Skin epidermis (tissue), 12 donors: Measurements from ENCODE around the gene BRSK2.
"Not testable (repeated sequence)": the region's sequence is repeated elsewhere in the genome, so short reads cannot be mapped to it uniquely, and the experiment has no call there.

Experiments used
- H3K27ac ChIP-seq, 21 experiments: fragments of 200-600 bp; sonication (generic) in 11 of 21; one replicate each; pipeline ENCODE4 v1.5.0; 2020; ENCODE audit warnings: mild to moderate bottlenecking in 3 of 21, inconsistent platforms in 2 of 21, moderate library complexity in 2 of 21
- H3K4me3 ChIP-seq, 7 experiments: fragments of 200-600 bp; sonication (generic) in 2 of 7; one replicate each; pipeline ENCODE4 v1.5.0; 2020; ENCODE audit warnings: inconsistent platforms in 2 of 7, mild to moderate bottlenecking in 2 of 7, moderate library complexity in 1 of 7

The BRSK2 gene

DNA sequence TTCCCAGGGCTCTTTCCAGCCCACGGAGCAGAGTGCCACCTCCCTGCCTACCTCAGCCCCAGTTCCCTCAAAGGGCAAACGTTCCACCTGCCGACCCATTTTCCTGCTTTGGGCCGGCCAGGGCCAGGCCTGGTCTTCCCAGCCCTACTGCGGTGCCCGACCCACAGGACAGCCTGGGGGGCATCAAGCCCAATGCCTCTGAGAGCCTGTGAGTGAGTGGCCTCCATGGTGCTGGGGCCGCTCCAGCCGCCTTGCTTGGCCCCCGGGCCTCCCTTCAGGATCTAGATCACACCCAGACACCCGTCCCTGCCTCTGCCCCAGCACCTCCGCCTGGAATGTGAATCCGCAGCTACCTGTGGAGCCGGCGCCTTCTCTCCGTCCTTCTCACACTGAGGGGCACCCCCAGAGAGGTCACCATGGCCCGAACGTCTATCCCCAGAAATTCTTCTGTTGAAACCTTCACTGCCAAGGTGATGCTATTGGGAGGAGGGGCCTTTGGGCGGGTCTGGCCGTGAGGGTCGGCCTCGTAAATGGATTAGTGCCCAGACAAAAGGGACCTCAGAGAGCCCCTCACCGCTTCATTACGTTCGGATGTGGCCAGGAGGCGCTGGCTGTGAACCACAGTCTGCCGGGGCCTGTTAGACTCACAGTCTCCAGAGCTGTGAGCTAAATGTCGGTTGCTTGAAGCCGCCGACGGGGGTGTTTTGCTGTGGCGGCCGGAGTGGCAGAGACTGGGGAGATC, 36.2 kb upstream of the BRSK2 start:
- Histone ChIP-seq H3K4me3 (no peak overlapping the region), H3K27ac (no peak overlapping the region)

DNA sequence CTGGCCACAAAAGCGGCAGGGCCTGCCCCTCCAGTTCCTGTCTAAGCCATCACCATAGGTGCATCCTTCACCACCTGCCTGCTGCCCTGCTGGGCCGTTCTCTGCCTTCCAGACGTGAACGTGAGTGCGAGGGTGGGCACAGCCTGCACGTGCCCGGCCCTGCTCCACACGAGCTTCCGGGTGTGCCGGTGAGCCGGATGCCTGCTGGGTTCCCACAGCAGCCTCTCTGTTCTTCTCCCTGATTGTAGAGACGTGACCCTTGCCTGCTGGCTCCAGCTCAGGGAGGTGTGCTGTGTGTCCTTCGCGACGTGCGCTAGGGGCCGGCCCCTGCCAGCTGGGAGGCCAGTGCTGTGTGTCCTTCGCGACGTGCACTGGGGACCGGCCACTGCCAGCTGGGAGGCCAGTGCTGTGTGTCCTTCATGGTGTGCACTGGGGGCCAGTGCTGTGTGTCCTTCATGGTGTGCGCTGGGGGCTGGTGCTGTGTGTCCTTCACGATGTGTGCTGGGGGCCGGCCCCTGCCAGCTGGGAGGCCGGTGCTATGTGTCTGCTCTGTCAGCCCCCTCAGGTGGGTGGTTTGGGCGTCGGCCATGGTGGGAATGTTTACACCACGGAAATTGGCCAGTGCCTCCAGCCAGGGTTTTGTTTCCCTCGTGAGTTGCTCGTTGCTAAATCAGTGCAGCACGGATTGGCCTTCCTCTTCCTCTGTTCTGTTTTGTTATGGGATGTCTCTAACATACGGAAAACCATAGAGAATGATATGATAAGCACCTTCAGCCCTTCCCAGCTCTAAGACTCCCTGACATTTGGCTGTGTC, 35.4 kb upstream of the BRSK2 start:
- H3K27ac ChIP-seq, result no peak overlapping the region

GRCh38 chr11:1356007-1356435, 33.7 kb upstream of the BRSK2 start:
- no peak overlapping the region for H3K4me3 ChIP-seq
- H3K27ac ChIP-seq, result no peak overlapping the region

More for the DNA sequence above, 35.4 kb upstream of the BRSK2 start:
- H3K4me3 ChIP-seq, result no peak overlapping the region

DNA sequence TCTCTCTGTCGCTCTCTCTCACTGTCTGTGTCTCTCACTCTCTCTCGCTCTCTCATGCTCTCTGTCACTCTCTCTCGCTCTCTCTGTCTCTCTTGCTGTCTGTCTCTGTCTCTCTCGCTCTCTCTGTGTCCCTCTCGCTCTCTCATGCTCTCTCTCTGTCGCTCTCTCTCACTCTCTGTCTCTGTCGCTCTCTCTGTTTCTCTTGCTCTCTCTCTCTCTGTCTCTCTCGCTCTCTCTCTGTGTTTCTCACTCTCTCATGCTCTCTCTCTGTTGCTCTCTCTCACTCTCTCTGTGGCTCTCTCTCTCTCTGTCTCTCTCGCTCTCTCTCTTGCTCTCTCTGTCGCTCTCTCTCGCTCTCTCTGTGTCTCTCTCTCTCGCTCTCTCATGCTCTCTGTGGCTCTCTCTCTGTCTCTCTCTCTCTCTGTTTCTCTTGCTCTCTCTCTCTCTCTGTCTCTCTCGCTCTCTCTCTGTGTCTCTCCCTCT, 33.2 kb upstream of the BRSK2 start:
- H3K4me3 ChIP-seq, result no peak overlapping the region
- no peak overlapping the region for H3K27ac ChIP-seq

DNA sequence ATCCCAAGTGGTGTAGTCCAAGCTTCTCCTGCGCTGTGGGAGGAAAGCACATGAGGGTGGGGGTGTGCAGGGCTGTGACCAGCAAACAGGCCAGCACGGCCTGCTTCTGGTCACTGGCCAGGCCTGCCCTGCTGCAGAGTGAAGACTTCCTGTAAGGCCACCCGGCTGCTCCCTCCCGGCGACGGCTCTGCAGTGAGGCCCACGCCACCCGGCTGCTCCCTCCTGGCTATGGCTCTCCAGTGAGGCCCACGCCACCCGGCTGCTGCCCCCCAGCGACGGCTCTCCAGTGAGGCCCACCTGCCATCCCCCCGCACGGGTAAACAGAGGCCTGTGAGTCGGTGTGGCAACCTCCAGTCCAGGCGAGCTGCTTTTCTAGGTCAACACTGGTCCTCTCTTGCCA, 31.4 kb upstream of the BRSK2 start:
- H3K27ac ChIP-seq, result no peak overlapping the region

DNA sequence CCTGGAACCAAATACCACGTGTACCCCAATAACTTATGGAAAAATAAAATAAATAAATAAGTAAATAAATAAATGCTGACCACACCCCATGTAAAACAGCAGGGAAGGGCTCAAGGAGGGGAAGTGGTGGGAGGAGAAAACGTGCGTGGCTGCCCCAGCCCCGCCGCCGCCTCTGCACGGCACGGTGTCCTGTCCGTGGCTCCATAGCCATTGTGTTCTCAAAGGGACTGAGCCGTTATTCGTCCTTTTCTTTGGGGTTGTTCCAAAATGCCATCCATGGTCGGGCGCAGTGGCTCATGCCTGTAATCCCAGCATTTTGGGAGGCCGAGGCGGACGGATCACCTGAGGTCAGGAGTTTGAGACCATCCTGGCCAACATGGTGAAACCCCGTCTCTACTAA, 30.8 kb upstream of the BRSK2 start:
- H3K27ac ChIP-seq, result not testable (repeated sequence)

More for the DNA sequence above, 31.4 kb upstream of the BRSK2 start:
- H3K4me3 ChIP-seq, result no peak overlapping the region

DNA sequence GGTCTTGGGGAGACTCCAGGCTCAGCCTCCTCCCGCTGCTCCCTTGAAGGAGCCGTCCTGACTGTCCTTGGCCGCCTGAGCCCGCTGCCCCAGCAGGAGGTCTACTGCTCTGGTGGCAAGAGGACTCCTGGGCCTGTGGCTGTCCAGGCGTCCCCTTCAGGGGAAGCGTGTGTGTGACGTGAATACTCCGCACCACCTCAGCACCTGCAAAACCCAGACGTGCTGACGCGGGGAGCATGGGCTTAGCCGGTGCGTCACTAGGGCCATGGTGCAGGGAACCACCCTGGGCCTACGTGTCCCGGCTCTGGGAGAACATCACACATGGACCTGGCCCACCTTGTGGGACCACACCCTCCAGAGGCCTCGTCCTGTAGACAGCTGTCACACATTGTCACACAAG, 30.2 kb upstream of the BRSK2 start:
- Histone ChIP-seq H3K4me3 (no peak overlapping the region), H3K27ac (no peak overlapping the region)

More for the DNA sequence above, 30.8 kb upstream of the BRSK2 start:
- not testable (repeated sequence) for H3K4me3 ChIP-seq

- no peak overlapping the region for H3K4me3 ChIP-seq
Observed at GRCh38 chr11:1360181-1360834, 29.4 kb upstream of the BRSK2 start.

GRCh38 chr11:1360835-1361357, 28.8 kb upstream of the BRSK2 start:
- no peak overlapping the region for H3K4me3 ChIP-seq
- no peak overlapping the region for H3K27ac ChIP-seq

More at GRCh38 chr11:1360181-1360834, 29.4 kb upstream of the BRSK2 start:
- H3K27ac ChIP-seq, result no peak overlapping the region

DNA sequence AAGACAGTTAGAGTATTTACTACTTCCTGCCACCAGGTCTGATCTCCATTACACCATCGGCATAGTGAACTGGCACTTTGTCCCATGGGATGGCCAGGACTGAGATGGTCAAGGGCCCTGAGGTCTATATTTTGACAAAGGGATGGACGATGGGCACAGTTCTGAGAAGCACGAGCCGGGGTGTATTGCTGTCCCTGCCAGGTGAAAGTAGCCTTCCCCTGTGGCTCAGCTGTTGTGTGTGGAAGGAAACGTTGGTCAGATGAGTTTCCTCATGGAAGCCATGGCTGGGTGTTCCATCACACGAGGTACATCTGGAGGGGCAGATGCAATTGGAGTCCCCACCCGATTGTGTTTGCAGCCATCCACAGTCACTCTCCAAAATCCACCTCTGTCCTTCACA, 27.9 kb upstream of the BRSK2 start:
- H3K27ac ChIP-seq, result no peak overlapping the region
- H3K4me3 ChIP-seq, result no peak overlapping the region

DNA sequence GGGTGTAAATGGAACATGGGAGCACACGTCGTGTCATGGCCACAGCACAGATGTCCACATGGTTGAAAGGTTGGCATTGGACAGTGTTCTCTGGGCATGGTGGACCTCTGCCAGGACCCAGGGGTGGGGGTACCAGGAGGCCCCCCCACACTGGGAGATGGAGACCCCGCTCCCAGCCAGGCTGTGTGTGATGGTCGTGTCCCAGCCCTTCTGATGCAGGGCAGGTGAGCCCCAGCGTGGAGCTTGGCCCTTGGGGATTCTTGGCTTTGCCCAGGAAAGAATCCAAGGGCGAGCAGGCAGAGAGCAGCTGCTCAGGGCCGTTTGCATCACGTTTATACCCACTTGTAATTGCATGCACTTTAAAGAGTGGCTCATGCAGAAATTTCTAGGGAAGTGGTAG, 22.0 kb upstream of the BRSK2 start:
- Histone ChIP-seq H3K4me3 (no peak overlapping the region), H3K27ac (no peak overlapping the region)

DNA sequence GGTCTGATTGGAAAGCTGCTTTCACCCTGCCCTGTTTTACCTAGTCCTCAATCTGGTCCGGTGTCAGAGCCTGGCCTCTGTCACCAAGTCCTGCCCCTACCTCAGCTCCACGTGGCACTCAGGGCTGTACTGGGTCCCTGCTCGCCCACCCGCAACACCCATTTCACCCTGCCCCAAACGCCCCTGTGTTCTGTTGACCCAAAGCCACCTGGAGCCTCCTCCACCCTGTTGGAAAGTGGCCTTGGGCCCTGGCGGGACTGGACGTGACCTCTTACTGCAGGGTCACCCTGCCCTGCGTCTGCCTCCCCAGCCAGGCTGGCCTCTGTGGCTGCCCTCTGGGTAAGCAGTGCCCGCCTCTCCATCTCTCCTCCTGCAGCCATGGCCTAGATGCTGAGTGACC, 21.5 kb upstream of the BRSK2 start:
- no peak overlapping the region for H3K27ac ChIP-seq
- H3K4me3 ChIP-seq, result no peak overlapping the region

DNA sequence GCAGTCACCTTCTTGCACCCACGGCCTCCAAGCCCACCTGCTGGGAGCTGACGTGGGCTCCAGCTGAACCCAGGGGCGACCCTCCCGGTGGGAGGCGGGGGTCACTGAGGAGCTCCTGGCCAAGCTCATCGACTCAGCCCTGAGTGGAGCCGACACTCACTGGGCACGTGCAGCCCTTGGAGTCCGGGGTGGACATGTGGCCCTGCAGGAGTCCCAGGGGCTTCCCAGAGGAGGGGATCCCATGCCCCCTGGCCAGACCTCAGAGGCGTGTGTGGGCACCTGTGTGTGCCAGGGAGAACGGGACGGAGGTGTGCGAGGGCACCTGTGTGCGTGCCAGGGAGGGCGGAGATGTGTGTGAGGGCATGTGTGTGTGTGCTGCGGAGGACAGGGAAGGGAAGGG, 20.8 kb upstream of the BRSK2 start:
- Histone ChIP-seq H3K27ac (no peak overlapping the region), H3K4me3 (no peak overlapping the region)

DNA sequence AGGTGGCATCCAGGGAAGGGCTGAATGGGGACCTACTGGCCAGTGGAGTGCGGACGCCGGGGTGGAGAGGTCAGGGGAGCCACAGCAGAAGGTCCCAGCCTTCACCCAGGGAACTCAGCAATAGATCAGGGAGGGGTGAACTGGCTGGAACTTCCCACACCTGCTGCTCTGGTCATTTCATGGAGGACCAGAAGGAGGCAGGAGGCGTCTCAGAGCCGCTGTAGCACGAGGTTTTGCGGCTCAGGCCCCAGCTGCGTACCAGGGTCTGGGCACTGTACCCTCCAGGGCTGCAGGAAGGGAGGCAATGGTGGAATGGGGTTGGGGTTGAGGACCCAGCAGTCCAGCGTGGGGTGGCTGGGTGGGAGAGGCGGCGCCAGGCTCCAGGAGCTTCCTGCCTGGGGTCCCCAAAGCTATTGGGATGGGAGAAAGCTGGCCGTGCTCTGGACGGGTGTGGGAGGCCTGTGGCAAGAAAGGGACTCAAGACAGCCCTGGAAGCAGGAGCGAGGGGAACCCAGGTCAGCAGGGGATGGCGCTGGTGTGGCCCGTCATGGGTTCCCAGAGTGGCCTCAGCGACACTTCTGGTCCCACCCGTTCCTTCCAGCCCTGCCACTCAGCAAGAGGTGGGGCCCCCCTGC, 20.2 kb upstream of the BRSK2 start:
- Histone ChIP-seq H3K4me3 (no peak overlapping the region), H3K27ac (no peak overlapping the region)

- H3K4me3 ChIP-seq, result no peak overlapping the region
Observed at GRCh38 chr11:1370186-1371025, 19.3 kb upstream of the BRSK2 start.

GRCh38 chr11:1371026-1371325, 18.8 kb upstream of the BRSK2 start:
- no peak overlapping the region for H3K4me3 ChIP-seq
- H3K27ac ChIP-seq, result no peak overlapping the region

More at GRCh38 chr11:1370186-1371025, 19.3 kb upstream of the BRSK2 start:
- H3K27ac ChIP-seq, result no peak overlapping the region

GRCh38 chr11:1371377-1371776, 18.4 kb upstream of the BRSK2 start:
- Histone ChIP-seq H3K4me3 (no peak overlapping the region), H3K27ac (no peak overlapping the region)

DNA sequence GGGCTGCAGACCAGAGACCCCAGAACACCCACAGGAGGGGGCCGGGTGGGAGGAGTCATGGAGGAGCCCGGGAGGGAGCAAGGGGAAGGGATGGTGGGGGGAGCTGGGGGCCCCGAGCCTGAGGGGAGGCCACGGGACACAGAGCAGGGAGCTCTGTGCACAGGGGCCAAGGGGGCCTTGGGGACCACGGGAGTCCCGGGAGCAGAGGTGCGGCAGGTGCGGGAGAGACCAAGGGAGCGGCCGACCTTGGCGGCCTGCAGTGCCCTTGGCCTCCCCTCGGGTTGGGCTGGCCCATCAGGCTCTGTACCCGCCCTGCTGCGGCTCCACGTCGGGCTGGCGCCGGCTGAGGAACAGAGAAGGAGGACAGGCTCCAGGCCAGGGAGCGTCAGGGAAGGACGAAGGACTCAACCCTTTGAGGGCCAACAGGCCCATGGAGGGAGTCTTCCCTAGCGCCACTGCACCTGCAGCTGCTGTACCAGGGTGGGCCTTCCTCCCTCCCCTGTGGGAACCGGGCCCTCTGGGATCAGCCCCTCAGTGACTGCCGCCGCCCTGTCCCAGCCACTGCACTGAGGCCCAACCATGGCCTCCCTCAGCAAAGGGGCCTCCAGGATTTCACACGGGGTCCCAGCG, 17.8 kb upstream of the BRSK2 start:
- H3K27ac ChIP-seq, result no peak overlapping the region
- no peak overlapping the region for H3K4me3 ChIP-seq

- Histone ChIP-seq H3K27ac (no peak overlapping the region), H3K4me3 (no peak overlapping the region)
Observed at GRCh38 chr11:1372660-1373059, 17.1 kb upstream of the BRSK2 start.
